GM21526 (cell line): Measurements from ENCODE around the gene NAV3.

Source experiments
- ATAC-seq: cut with Tn5 transposase; IDR thresholded peaks from one replicate; pipeline ENCODE4 v1.9.1; 2021; ENCODE audit warnings: moderate library complexity; ENCODE audit not compliant: unreplicated experiment, low FRiP score

NAV3 gene

DNA sequence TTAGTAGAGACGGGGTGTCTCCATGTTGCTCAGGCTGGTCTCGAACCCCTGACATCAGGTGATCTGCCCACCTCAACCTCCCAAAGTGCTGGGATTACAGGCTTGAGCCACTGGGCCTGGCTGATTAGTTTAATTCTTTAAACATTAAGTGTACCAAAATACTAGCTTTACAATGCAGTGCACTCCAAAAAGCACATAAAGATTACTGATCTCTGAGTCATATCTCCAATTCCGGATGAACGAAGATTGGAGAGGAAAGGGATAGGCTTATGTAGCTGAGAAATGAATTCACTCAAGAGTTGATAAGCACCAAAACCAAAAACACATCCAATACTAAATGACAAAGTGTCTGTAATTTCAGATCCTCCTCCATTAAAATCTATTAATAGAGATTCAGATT lies 15.1 kb downstream of the NAV3 start:
- no peak for ATAC-seq

DNA sequence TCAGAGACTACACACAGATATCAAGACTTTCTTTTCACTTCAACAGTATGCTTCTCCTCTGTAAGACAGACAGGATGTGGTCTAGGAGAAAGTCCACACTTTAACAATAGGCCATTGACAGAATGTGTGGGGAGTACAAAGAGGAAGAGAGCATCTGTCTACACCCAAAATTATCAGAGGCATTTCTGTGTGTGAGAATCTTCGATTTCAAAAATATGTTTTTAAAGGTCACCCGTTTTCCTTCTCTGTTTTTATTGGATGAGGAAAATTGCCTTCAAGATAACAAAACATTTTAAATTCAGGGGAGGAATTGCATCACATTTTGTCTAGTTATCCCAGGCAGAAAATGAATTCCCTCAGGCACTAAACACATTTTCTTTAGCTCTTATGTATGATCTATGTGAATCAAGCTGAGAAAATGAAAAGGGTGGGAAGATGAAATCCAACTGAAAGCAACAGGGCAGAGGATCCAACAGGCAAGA lies 16.4 kb downstream of the NAV3 start:
- ATAC-seq: peak; percentile 100

DNA sequence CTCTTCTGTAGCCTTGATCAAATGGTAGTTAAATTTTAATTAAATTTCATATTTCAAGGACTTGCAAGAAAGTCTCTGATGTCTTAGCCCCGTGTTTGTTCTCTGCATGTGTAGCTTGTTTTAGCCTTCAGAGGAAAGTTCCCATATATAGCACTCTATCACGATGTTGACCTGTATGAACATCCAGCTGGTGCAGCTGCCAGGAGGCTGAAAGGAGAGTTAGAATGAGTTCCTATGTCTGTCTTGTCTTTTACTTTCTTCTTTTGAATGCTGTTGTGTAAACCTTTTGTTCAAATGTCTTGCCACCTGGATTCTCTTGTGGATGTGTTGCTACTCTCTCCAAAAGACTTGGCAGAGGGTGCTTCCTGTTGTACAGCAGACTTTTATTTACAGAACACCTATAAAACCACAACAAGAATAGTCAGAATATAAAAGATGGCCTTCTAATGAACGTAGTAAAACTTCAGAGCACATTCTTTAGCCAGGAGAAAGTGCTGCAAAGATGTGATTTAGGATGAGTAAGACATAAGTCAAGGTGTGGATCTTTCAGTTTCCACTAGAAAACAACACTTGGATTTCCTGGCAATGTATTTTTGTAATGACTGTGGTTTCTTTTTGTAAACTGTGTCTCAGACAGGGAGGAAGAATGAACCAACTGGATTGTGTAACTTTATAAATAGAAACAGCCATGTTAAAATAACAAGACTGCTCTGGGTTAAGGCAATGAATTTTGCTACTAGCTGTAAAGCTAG lies 17.2 kb downstream of the NAV3 start:
- ATAC-seq: no peak

DNA sequence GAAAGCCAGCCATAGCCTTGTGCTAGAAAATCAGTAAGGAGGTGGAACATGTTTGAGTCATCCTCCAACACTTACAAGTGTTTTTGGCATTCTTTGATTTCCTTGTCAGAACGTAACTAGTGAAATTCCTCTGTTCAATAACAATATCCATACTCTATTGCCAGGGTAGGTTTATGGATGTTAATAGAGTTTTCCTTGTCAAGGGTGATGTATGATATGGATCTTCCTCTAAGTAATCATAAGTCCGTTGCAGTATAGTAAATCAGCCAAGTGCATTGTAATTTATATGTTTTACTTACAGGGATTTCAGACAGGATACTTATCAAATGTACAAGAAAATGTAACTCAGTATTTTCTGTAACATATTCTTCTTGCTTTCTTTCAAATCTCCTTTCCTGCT lies 19.4 kb downstream of the NAV3 start:
- ATAC-seq: no peak

DNA sequence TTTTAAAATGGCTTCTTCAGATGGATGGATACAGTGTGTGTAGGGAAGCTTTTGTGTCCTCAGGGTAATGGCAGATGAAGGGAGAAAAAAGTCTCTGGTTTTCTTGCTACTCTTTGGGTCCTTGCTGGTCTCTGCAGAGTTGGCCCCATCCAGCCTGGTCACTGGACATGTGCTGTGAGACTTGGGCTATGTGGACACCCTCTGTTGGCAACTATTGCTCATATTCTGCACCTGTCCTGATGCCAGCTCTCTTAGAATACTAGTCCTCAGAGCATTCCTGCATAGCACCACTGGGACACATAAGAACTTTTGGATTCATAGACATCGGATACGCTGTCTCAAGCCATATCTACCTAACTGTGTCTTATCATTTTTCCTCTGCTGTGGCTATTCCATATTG lies 20.0 kb downstream of the NAV3 start:
- no peak for ATAC-seq

DNA sequence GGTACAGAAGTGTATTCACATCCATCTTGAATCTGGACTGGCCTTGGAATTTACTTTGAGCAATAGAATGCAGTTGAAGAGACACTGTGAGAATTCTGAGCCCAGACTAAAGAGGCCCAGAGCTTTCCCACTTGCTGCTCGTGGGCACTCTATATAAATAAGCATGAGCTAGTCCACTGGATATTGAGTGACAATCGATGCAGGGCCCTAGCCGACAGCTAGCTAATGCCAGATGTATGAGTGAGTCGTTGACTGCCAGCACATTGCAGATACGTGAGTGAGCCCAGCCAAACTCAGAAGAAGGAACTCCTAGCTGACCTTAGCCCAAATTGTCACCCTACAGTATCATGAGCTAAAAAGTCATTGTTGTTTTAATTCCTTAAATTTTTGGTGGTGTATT lies 24.9 kb downstream of the NAV3 start:
- ATAC-seq: no peak

DNA sequence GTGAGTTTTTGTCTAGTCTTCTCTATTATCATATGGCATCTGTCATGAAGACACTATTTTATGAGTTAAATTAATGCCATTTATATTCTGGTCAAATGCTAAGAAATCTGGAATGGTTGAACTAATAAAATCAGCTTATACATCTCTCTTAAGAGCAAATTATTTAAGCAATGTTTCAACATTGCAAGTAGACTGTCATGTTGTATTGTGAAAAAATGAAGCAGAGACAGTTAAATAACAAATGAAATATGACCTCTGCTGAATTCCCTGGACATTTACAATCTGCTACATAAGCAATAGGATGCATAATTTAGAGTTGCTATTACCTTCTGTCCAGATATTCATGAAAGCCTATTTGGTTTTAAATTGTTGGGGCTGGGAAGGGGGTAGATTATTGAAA lies 30.6 kb downstream of the NAV3 start:
- ATAC-seq: no peak

DNA sequence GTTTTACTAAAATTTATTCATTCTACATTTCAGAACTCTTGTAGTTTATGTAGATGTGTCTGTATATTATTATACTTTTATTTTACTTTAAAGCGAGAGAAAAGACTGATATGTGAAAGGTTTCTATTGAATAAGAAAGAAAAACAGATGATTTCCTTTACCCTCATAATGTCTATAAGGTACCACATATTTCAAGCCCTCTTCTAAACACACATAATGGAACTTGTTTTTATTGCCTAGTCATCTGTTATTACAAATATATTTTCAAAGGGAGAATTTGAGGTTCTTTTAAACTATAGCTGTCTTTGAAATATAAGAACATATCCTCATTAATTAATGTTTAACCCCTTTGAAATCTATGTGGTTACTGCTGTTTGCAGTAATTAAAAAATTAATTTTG lies 34.5 kb downstream of the NAV3 start:
- ATAC-seq: no peak

DNA sequence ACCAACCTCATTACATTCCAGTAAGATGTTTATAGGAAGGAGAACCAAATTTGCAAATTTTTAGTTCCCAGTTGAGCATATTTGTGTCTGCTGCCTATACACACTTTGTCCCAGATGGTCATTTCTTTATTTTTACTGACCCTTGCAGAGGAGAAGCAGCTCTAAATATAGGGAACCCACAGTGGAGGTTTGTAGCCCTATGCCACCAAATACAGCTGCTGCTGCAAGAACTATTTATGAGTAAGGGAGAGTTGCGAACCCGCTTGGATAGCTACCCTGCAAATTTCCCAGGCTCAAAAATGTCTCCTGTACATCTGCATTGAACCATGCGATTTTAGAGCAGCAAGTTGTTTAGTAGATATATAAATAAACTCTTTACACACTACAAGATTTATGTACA lies 48.2 kb downstream of the NAV3 start:
- ATAC-seq: no peak

DNA sequence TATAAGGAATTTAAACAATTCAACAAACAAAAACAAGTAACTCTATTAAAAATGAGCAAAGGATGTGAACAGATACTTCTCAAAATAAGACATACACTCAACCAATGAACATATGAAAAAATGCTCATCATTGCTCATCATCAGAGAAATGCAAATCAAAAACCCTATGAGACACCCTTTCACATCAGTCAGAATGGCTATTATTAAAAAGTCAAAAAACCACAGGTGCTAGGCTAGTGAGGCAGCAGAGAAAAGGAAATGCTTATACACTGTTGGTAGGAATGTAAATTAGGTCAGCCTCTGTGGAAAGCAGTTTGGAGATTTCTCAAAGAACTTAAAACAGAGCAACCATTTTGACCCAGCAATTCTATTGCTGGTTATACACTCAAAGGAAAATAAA lies 52.0 kb downstream of the NAV3 start:
- no peak for ATAC-seq

DNA sequence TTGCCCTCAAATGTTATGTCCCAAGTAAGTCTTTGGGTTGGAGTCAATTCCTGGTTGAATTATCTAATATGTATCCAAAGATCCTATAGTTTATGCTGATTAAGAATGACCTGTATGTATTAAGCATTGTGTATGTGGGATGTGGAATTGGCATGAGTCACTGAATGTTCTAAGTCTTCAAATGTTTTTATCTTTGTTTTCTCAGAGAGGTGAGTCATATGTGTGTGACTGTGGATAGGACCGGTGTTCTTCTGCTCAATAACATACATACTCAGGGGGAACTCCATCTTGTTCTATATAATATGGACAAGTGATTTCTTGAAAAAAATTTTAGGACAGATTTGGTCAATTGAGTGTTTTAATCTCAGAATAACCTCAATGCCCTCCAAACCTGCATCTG lies 57.9 kb downstream of the NAV3 start:
- ATAC-seq: no peak

DNA sequence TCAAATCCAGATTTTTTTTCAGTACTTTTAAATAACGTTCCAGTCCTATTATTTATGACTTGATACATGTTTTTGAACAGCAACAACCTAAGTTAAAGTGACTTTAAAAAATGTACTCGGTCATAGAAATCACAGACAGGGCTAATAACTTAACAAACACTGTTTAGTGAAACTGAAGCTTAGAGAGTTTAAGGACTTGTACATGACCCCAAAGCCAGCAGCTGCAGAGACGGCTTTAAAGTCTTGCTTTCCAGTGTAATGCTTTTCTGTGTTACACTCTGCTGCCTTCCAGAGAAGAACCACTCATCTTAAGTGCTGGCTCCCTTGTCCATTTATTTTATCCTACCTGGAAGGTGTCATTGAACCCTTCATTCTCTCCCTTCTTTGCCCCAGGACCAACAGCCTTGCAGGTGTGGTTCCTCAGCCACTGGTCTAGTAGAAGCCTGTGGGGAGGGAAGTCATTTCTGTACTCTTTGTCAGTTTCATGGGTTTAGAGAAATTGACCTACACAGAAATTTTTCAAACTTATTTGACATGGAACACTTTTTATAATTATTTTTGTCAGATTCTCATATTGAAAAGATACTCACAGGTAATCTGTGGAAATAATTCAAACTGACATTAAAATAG lies 60.9 kb downstream of the NAV3 start:
- no peak for ATAC-seq

DNA sequence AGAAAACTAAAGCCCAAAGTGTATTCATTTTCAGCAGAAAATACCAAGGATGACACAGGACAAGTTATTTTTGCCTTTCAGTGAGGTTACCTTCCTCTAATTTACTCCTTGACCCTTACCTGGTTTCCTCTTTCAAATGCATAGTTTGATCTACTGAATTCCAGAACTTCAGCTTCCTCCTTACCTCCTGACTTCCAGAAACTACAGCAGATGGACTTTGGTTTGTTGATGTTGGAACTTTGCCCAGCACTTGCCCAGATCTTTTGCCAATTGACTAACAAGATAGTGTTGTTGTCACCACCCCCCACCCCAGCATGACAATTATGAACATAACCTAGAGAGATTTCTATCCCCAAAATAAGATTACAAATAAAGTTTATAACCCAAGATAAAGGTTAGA lies 63.2 kb downstream of the NAV3 start:
- no peak for ATAC-seq

DNA sequence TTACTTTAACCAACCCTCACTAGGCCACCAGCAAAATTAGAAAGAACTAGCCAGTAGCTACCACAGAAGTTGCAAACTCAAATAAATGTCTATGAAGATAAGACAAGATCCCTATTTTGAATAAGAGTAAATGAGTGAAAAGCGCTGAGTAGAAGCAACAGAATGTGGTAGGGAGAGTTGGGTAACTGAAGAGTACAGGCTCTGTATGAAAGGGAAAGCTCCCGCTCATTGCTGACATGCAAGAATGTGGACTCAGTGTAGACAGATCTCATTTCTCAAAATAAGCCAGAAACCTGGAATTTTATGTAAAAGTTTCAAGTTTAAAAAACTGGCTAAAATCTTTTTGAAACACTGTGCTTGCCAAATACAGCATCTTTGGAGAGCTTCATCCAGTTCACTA lies 63.9 kb downstream of the NAV3 start:
- ATAC-seq: no peak

DNA sequence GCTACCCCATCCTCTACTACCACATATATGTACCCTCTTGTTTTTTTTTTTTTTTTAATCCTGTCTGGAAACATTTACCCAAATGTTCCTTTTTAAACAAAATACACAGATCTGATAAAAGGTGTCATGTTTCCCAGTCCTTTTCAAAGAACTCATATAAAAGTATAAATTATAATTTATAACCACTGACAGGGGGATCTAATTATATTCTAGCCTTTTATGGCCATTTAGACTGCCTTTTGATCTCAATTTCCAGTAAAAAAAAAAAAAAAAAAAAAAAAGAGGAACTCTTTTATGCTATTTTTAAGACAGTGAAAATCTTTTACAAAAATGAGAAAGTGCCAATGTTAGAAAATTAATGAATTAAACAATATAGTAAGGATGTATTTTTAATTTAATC lies 65.0 kb downstream of the NAV3 start:
- no peak for ATAC-seq

DNA sequence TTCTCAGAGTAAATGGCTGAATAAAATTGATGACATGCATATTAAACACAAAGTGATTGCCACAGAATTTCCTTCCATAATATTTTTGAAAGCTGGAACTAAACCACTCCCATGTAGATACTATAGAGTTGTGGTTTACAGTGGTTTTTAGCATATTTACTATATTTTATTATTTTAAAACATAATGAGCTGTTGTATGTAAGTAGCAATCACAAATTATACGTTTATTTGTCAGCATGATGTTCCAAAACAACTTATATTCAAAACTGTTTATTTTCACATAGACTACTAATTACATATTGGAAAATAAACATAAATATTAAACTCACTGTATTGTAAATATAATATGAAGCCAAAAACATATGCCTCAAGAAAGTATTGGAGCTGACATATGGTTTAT lies 77.2 kb downstream of the NAV3 start:
- ATAC-seq: no peak

DNA sequence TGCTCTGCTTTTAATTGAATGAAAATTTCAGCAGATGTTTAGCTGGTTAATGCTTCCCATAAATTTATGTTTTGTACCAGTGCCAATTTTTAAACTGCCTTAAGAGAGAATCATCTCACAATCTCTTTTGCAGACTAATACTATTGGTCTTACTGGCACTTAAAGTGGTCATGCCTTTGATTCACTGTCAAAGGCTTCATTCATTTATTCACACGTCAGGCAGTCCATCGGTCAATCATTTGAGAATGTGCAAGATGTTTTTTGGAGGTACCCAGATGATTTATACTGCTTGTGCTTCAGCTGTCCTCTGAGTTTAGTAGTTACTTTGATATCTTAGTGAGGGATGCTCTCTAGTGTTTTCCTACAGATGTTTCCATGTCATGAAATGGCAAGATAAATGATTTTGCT lies 83.4 kb downstream of the NAV3 start:
- ATAC-seq: no peak

DNA sequence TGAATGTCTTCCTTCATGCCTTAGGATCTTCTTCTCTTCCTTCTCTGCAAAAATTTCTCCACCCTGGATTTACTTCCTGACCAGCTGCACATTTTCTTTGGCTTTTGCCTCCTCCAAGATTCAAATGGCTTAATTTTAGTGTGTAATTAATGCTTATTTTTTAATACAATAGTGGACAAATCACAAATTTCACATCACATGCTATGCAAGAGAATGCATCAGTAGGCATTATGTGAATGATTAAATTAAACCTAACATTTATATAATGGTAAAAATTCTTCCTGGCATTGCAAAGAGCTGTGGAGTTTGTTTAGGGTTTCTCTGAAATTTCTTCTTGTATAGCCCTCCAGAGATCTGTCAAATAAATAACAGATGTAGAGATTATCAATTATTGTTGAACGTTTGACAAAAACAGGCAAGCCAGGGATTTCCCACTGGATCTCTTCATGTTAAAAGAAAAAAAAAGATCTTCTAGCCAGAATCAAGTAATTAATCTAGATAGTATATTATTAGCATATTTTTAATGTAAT lies 84.4 kb downstream of the NAV3 start:
- no peak for ATAC-seq

DNA sequence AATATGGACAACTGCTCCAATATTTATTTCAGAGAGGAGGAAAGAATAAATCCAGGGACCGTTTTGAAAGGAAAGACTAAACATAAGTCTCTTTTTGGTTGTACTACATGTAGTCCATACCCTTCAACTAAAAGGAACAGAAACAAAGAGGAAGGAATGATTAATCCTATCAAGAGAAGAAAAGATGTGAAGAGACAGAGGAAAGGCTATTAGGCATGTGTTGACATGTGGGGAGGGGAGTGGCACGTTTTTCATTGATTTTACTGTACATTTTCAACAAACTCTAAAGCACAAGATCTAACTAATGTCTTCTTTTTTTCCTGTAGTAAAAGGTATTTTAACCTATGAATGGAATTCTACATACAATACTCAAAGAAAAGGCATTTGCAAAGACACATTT lies 85.6 kb downstream of the NAV3 start:
- ATAC-seq: no peak

DNA sequence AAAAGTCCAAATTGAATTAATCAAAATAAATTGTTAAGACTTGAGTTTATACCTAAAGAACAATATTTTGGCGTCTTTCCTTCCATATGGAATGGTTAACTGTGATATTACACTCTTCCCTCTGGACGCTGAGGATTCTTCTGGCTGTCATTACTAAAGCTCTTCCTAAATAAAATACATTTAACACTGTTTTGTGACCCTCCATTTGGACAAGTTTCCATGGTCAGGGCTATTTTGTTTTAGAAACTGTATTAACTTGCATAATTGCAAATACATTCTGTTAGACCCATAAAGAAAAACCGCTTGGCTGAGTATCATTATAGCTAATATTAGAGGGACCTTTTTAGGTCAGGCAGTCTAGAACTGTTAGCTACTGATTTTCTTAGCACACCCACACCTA lies 87.4 kb downstream of the NAV3 start:
- ATAC-seq: no peak

DNA sequence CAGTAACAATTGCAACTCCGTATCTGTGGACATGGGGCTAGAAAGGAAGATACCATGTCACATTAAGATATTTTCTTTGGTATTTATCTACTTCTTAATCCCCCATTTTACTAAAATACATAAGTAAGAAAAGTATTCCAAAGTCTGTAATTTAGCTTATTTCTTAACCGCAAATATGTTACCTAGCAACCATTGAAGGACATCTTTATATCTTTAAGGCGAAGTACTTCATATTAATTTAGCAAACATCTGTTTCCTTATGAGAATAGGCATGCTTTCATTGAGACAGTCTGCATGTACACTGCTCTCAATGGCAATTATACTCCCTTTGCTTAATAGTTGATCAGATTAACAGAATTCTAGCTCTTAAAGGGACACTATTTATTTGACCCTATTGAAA lies 88.8 kb downstream of the NAV3 start:
- ATAC-seq: no peak

DNA sequence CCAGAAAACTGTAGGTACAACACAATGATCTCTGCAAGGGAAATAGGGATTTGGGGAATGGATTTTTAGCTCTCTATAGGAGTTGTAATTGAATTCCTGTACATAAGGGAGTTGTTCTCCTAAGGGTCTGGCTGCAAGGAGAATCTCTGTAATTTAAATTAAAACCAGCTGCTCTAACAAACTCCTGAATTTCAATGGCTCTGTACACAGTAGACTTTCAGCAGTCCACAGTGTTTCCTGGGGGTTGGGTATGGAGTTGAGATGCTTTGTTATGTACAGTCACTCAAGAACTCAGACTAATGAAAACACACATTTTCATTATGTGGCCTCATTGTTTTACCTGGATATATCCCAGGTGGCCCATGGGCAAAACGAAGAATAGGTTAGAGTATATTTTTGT lies 93.2 kb downstream of the NAV3 start:
- ATAC-seq: no peak
